Stimulated activated CD8-positive, alpha-beta memory T cell treated with anti-CD3 and anti-CD28 coated beads, Interleukin-7, amount 100 ng/mL, for 48 hours (primary cell): ENCODE data around the gene MAP3K14.

Source experiments
- DNase-seq, 2 donors: peaks; one replicate each; pipeline ENCODE4 v3.0.0-alpha.2; 2020; ENCODE audit warnings: low read depth in 1 of 2; ENCODE audit errors: extremely low read depth in 1 of 2

The MAP3K14 gene

GRCh38 chr17:45317111-45317928 is 500 bp upstream of the MAP3K14 start:
- peak; percentile 99 to 100 for DNase-seq

GRCh38 chr17:45315648-45316433 is 979 bp downstream of the MAP3K14 start:
- no peak for DNase-seq

GRCh38 chr17:45314741-45315647 is 1.8 kb downstream of the MAP3K14 start:
- no peak for DNase-seq

GRCh38 chr17:45313996-45314740 is 2.7 kb downstream of the MAP3K14 start:
- no peak for DNase-seq

GRCh38 chr17:45313421-45313771 is 3.4 kb downstream of the MAP3K14 start:
- no peak for DNase-seq

- DNase-seq, result no peak
Observed at GRCh38 chr17:45312477-45313420, 4.1 kb downstream of the MAP3K14 start.

- peak; percentile 64 to 91 for DNase-seq
Observed at GRCh38 chr17:45311760-45312476, 4.9 kb downstream of the MAP3K14 start.

- DNase-seq, result no peak
Observed at GRCh38 chr17:45311401-45311759, 5.4 kb downstream of the MAP3K14 start.

GRCh38 chr17:45310380-45311324 is 6.2 kb downstream of the MAP3K14 start:
- DNase-seq, result no peak

GRCh38 chr17:45309400-45309799 is 7.4 kb downstream of the MAP3K14 start:
- DNase-seq, result no peak

- no peak for DNase-seq
Observed at GRCh38 chr17:45308840-45309239, 8.0 kb downstream of the MAP3K14 start.

- no peak for DNase-seq
Observed at GRCh38 chr17:45308016-45308365, 8.8 kb downstream of the MAP3K14 start.

- no peak for DNase-seq
Observed at GRCh38 chr17:45307290-45308015, 9.4 kb downstream of the MAP3K14 start.

- no peak for DNase-seq
Observed at GRCh38 chr17:45306623-45307022, 10.2 kb downstream of the MAP3K14 start.

GRCh38 chr17:45306094-45306493 is 10.7 kb downstream of the MAP3K14 start:
- DNase-seq, result no peak

GRCh38 chr17:45305530-45306087 is 11.2 kb downstream of the MAP3K14 start:
- DNase-seq, result no peak

- DNase-seq, result no peak
Observed at GRCh38 chr17:45302649-45303173, 14.1 kb downstream of the MAP3K14 start.
